Natural killer cell (primary cell): Measurements from ENCODE around the gene TRERF1. TPM values are rescaled to one million over a fixed set of nuclear protein-coding genes. Genes with fewer than 3 reads are reported as not detected.

Experiments used
- ATAC-seq, 3 donors: fragments of 150-1000 bp in 2 of 3; fragments of 200-7000 bp in 1 of 3; cut with Tn5 transposase; 1 replicate in 1 of 3; 2 replicates in 2 of 3; pipeline ENCODE4 v1.10.0; 2021; ENCODE audit warnings: mild to moderate bottlenecking in 2 of 3, moderate library complexity in 2 of 3
- DNase-seq, 2 donors: peaks; one replicate each; pipeline versions ENCODE4 v3.0.0 to v3.0.0-alpha.2; 2013 to 2021; ENCODE audit warnings: mixed read lengths in 1 of 2
- H3K27ac ChIP-seq: one replicate; pipeline ENCODE4 v1.5.1; 2013; ENCODE audit warnings: mild to moderate bottlenecking, low read length
- H3K27me3 ChIP-seq: one replicate; pipeline ENCODE4 v1.6.1; 2013; ENCODE audit warnings: low read length; ENCODE audit not compliant: control insufficient read depth, insufficient read depth
- H3K36me3 ChIP-seq: one replicate; pipeline ENCODE4 v1.6.1; 2013; ENCODE audit warnings: low read length; ENCODE audit not compliant: control insufficient read depth, insufficient read depth
- H3K4me1 ChIP-seq: one replicate; pipeline ENCODE4 v1.6.1; 2013; ENCODE audit warnings: low read length; ENCODE audit not compliant: control insufficient read depth, insufficient read depth
- H3K4me3 ChIP-seq: one replicate; pipeline ENCODE4 v1.5.1; 2013; ENCODE audit warnings: low read length
- H3K9me3 ChIP-seq: one replicate; pipeline ENCODE4 v1.6.1; 2013; ENCODE audit warnings: low read length; ENCODE audit not compliant: control insufficient read depth, insufficient read depth
- H3K27ac Mint-ChIP-seq, 2 donors: one replicate each; pipeline ENCODE4 v1.8.0; 2022; ENCODE audit warnings: mild to moderate bottlenecking in 2 of 2, mixed read lengths in 2 of 2, moderate library complexity in 1 of 2
- H3K27me3 Mint-ChIP-seq, 2 donors: one replicate each; pipeline ENCODE4 v1.8.0; 2022; ENCODE audit warnings: low read depth in 2 of 2, mixed read lengths in 2 of 2
- H3K36me3 Mint-ChIP-seq: one replicate; pipeline ENCODE4 v1.8.0; 2022; ENCODE audit warnings: mixed read lengths
- H3K4me1 Mint-ChIP-seq, 2 donors: one replicate each; pipeline ENCODE4 v1.8.0; 2022; ENCODE audit warnings: mixed read lengths in 2 of 2
- H3K4me3 Mint-ChIP-seq: one replicate; pipeline ENCODE4 v1.8.0; 2022; ENCODE audit warnings: mild to moderate bottlenecking, moderate library complexity, mixed read lengths
- H3K9me3 Mint-ChIP-seq, 2 donors: one replicate each; pipeline ENCODE4 v1.8.0; 2022; ENCODE audit warnings: mixed read lengths in 2 of 2
- WGBS: methylation state at CpG from one replicate; pipeline ENCODE4 v1.1.7; 2013; ENCODE audit warnings: missing lambda C conversion rate; ENCODE audit not compliant: insufficient coverage; 5-methylcytosine and 5-hydroxymethylcytosine counted together
- intact Hi-C: fragments of 100-400 bp; cut with micrococcal nuclease; formaldehyde crosslinking; loops from one replicate; pipeline ENCODE4 v1.14.2; 2022
- total RNA-seq, 4 donors: library from RNA; stranded (reverse); fragments of 120-200 nt in 1 of 4; gene quantifications; one replicate each; pipeline versions ENCODE4 v1.2.3 to v1.2.4, GENCODE V29; 2013 to 2022
- TF ChIP-seq, protein P1 (sequence below): fragments of 200-600 bp; IDR thresholded peaks from one replicate; pipeline ENCODE4 v1.8.0; 2022; ENCODE audit warnings: antibody characterized with exemption

The TRERF1 gene
- total RNA-seq, 3 donors from 2014 or later (not counting 1 experiment from before 2014, with no cell fraction given): 34.6 to 42.3 (median 38.6) TPM

DNA sequence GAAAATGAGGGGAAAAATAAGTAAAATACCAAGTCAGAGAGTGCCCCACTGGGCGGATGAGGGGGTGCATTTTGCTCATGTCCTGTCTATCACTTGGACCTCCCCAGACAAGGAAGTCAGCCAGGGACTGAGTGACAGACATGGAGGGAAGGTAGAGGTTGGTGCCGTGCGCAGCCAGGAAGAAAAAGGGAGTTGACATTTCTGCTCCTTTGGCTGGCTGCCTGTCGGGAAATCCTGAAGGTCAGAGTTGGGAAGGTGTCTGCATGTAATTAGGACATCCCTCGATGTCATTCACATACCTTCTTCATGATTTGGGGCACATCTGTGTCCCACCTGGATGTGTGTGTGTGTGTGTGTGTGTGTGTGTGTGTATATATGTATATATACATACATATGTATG, 269.6 kb downstream of the TRERF1 start:
- DNase-seq: no peak
- TF ChIP-seq, protein P1, sequence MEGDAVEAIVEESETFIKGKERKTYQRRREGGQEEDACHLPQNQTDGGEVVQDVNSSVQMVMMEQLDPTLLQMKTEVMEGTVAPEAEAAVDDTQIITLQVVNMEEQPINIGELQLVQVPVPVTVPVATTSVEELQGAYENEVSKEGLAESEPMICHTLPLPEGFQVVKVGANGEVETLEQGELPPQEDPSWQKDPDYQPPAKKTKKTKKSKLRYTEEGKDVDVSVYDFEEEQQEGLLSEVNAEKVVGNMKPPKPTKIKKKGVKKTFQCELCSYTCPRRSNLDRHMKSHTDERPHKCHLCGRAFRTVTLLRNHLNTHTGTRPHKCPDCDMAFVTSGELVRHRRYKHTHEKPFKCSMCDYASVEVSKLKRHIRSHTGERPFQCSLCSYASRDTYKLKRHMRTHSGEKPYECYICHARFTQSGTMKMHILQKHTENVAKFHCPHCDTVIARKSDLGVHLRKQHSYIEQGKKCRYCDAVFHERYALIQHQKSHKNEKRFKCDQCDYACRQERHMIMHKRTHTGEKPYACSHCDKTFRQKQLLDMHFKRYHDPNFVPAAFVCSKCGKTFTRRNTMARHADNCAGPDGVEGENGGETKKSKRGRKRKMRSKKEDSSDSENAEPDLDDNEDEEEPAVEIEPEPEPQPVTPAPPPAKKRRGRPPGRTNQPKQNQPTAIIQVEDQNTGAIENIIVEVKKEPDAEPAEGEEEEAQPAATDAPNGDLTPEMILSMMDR: no peak
- no peak for ATAC-seq
- Mint-ChIP-seq H3K36me3 (no peaks in the 10 kb centered on the region), H3K4me1 (peaks cover 0 to 5% of the 10 kb centered on the region in 2 donors), H3K4me3 (no peak overlapping the region), H3K27ac (no peak overlapping the region), H3K9me3 (no peaks in the 10 kb centered on the region), H3K27me3 (peaks cover 4 to 7% of the 10 kb centered on the region in 2 donors)
- intact Hi-C loops: no loop called here
- Histone ChIP-seq H3K36me3 (no peaks in the 10 kb centered on the region), H3K4me3 (no peak overlapping the region), H3K9me3 (no peaks in the 10 kb centered on the region), H3K27ac (no peak overlapping the region), H3K27me3 (no peaks in the 10 kb centered on the region), H3K4me1 (peaks cover 7% of the 10 kb centered on the region)
- 88% methylated on average over 5 of the region's 5 CpGs for WGBS

DNA sequence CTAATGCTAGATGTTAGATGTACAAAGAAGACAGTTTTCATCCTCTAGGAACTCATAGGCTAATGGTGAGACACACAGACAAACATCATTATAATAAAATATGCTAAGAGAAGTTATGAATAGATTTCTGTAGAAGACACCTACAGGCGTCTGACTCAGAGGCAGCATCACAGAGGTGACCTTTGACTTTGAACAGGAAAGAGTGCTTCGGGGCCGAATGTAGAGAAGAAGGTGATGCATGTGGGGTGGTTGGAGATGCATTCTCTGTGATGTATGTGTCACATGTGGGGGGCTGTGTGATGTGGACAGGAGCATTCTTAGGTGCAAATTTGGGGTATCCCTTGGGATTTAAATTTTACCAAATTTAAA, 271.8 kb downstream of the TRERF1 start:
- Histone ChIP-seq H3K4me3 (no peak overlapping the region), H3K9me3 (no peaks in the 10 kb centered on the region), H3K36me3 (no peaks in the 10 kb centered on the region), H3K27me3 (no peaks in the 10 kb centered on the region), H3K27ac (no peak overlapping the region), H3K4me1 (peaks cover 7% of the 10 kb centered on the region)
- intact Hi-C loops: no loop called here
- no peaks in the 10 kb centered on the region for H3K36me3 Mint-ChIP-seq
- WGBS: 86% methylated on average over 3 of the region's 3 CpGs
- TF ChIP-seq, protein P1: no peak
- H3K4me3 Mint-ChIP-seq: no peak overlapping the region
- H3K27ac Mint-ChIP-seq: no peak overlapping the region
- peaks cover 7 to 9% of the 10 kb centered on the region in 2 donors for H3K27me3 Mint-ChIP-seq
- peaks cover 0 to 5% of the 10 kb centered on the region in 2 donors for H3K4me1 Mint-ChIP-seq
- no peak for ATAC-seq
- DNase-seq: no peak
- no peaks in the 10 kb centered on the region for H3K9me3 Mint-ChIP-seq

DNA sequence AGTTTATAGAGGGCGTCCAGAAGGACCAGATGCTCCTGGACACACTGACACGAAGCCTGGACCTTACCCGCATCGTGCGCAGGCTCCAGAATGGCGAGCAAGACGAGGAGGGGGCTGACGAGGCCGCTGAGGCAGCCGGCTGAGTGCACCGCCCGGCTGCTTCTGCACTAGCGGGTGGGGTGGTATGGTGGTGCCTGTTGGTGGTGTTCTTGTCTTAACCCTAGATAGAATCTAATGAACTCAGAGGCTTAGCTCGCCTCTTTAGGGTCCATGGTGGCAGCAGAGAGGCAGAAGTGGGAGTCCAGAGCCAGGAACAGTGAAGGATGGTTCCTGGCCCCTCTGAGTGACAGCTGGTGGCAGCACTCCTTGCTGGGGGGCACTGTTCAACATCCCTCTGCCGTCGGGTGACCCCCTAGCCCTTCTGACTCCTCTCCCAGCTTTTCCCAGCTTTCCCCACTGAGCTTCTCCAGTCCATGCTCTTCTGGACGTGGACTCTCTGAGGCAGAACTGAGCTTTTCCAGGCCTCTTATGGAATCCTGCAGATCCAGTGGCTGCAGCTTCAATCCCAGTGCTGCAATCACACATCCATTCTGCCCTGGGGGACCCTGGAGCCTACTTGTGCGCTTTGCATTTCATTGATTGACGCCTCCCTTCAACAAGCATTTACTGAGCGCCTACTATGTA, 272.3 kb downstream of the TRERF1 start:
- intact Hi-C loops: no loop called here
- no peak overlapping the region for H3K27ac ChIP-seq
- DNase-seq (no peak), ATAC-seq (no peak)
- WGBS: 92% methylated on average over 19 of the region's 20 CpGs
- Mint-ChIP-seq H3K36me3 (no peaks in the 10 kb centered on the region), H3K27ac (no peak overlapping the region), H3K4me3 (no peak overlapping the region), H3K27me3 (peaks cover 7 to 9% of the 10 kb centered on the region in 2 donors), H3K4me1 (peaks cover 0 to 5% of the 10 kb centered on the region in 2 donors), H3K9me3 (no peaks in the 10 kb centered on the region)
- peaks cover 7% of the 10 kb centered on the region for H3K4me1 ChIP-seq
- H3K9me3 ChIP-seq: no peaks in the 10 kb centered on the region
- H3K36me3 ChIP-seq: no peaks in the 10 kb centered on the region
- no peak overlapping the region for H3K4me3 ChIP-seq
- TF ChIP-seq, protein P1: no peak
- no peaks in the 10 kb centered on the region for H3K27me3 ChIP-seq
